ENCODE measurements around the gene GRID1.
"Not testable (repeated sequence)": the region's sequence is repeated elsewhere in the genome, so short reads cannot be mapped to it uniquely, and the experiment has no call there.

The GRID1 gene

GRCh38 chr10:85848756-85849155, 517.8 kb downstream of the GRID1 start:
- H3K27me3 Mint-ChIP-seq (ENCODE audit: low read depth) = no peaks in the 10 kb centered on the region
- H3K4me3 Mint-ChIP-seq = no peak overlapping the region
- no peaks in the 10 kb centered on the region for H3K4me1 Mint-ChIP-seq (ENCODE audit: low read depth)
- no peaks in the 10 kb centered on the region for H3K36me3 Mint-ChIP-seq (ENCODE audit: low read depth)
- no peaks in the 10 kb centered on the region for H3K9me3 Mint-ChIP-seq
- no peak overlapping the region for H3K27ac Mint-ChIP-seq

- no peaks in the 10 kb centered on the region for H3K27me3 Mint-ChIP-seq (ENCODE audit: low read depth)
- no peaks in the 10 kb centered on the region for H3K4me1 Mint-ChIP-seq (ENCODE audit: low read depth)
- no peak overlapping the region for H3K4me3 Mint-ChIP-seq
- no peaks in the 10 kb centered on the region for H3K9me3 Mint-ChIP-seq
- no peak overlapping the region for H3K27ac Mint-ChIP-seq
- no peaks in the 10 kb centered on the region for H3K36me3 Mint-ChIP-seq (ENCODE audit: low read depth)
These were observed 519.5 kb downstream of the GRID1 start for GRCh38 chr10:85847085-85847484.

- H3K36me3 Mint-ChIP-seq (ENCODE audit: low read depth); H3K4me3 Mint-ChIP-seq; H3K27ac Mint-ChIP-seq; H3K27me3 Mint-ChIP-seq (ENCODE audit: low read depth); H3K4me1 Mint-ChIP-seq (ENCODE audit: low read depth): not testable (repeated sequence)
- H3K9me3 Mint-ChIP-seq = peaks cover 33% of the 10 kb centered on the region
These were observed 527.9 kb downstream of the GRID1 start for GRCh38 chr10:85838660-85839059.

GRCh38 chr10:85832988-85833387, 533.6 kb downstream of the GRID1 start:
- Mint-ChIP-seq H3K4me1 (ENCODE audit: low read depth) (no peaks in the 10 kb centered on the region), H3K27ac (no peak overlapping the region), H3K27me3 (ENCODE audit: low read depth) (no peaks in the 10 kb centered on the region), H3K36me3 (ENCODE audit: low read depth) (no peaks in the 10 kb centered on the region), H3K4me3 (no peak overlapping the region), H3K9me3 (peaks cover 13% of the 10 kb centered on the region)

- Mint-ChIP-seq H3K27ac (no peak overlapping the region), H3K4me3 (no peak overlapping the region), H3K36me3 (ENCODE audit: low read depth) (no peaks in the 10 kb centered on the region), H3K9me3 (peaks cover 7% of the 10 kb centered on the region), H3K4me1 (ENCODE audit: low read depth) (no peaks in the 10 kb centered on the region), H3K27me3 (ENCODE audit: low read depth) (no peaks in the 10 kb centered on the region)
These were observed 535.2 kb downstream of the GRID1 start for GRCh38 chr10:85831422-85831821.

GRCh38 chr10:85826377-85826776, 540.2 kb downstream of the GRID1 start:
- Mint-ChIP-seq H3K27me3 (ENCODE audit: low read depth) (no peaks in the 10 kb centered on the region), H3K4me1 (ENCODE audit: low read depth) (no peaks in the 10 kb centered on the region), H3K9me3 (no peaks in the 10 kb centered on the region), H3K27ac (no peak overlapping the region), H3K4me3 (no peak overlapping the region), H3K36me3 (ENCODE audit: low read depth) (no peaks in the 10 kb centered on the region)

GRCh38 chr10:85811405-85811804, 555.2 kb downstream of the GRID1 start:
- Mint-ChIP-seq H3K27me3 (ENCODE audit: low read depth) (no peaks in the 10 kb centered on the region), H3K27ac (no peak overlapping the region), H3K4me1 (ENCODE audit: low read depth) (no peaks in the 10 kb centered on the region), H3K9me3 (peaks cover 26% of the 10 kb centered on the region), H3K4me3 (no peak overlapping the region), H3K36me3 (ENCODE audit: low read depth) (no peaks in the 10 kb centered on the region)

GRCh38 chr10:85810674-85811073, 555.9 kb downstream of the GRID1 start:
- H3K27me3 Mint-ChIP-seq (ENCODE audit: low read depth) = no peaks in the 10 kb centered on the region
- H3K4me1 Mint-ChIP-seq (ENCODE audit: low read depth) = no peaks in the 10 kb centered on the region
- H3K36me3 Mint-ChIP-seq (ENCODE audit: low read depth) = no peaks in the 10 kb centered on the region
- H3K9me3 Mint-ChIP-seq = peaks cover 26% of the 10 kb centered on the region
- no peak overlapping the region for H3K27ac Mint-ChIP-seq
- no peak overlapping the region for H3K4me3 Mint-ChIP-seq

- Mint-ChIP-seq H3K4me1 (ENCODE audit: low read depth) (no peaks in the 10 kb centered on the region), H3K9me3 (no peaks in the 10 kb centered on the region), H3K4me3 (no peak overlapping the region), H3K27me3 (ENCODE audit: low read depth) (peaks cover 6% of the 10 kb centered on the region), H3K27ac (no peak overlapping the region), H3K36me3 (ENCODE audit: low read depth) (no peaks in the 10 kb centered on the region)
These were observed 571.1 kb downstream of the GRID1 start for GRCh38 chr10:85795460-85795859.

GRCh38 chr10:85794553-85794952, 572.0 kb downstream of the GRID1 start:
- H3K4me3 Mint-ChIP-seq = no peak overlapping the region
- H3K27me3 Mint-ChIP-seq (ENCODE audit: low read depth) = peaks cover 6% of the 10 kb centered on the region
- H3K36me3 Mint-ChIP-seq (ENCODE audit: low read depth) = no peaks in the 10 kb centered on the region
- no peak overlapping the region for H3K27ac Mint-ChIP-seq
- H3K4me1 Mint-ChIP-seq (ENCODE audit: low read depth) = no peaks in the 10 kb centered on the region
- H3K9me3 Mint-ChIP-seq = no peaks in the 10 kb centered on the region

GRCh38 chr10:85792533-85792858, 574.1 kb downstream of the GRID1 start:
- no peak overlapping the region for H3K27ac Mint-ChIP-seq
- H3K36me3 Mint-ChIP-seq (ENCODE audit: low read depth) = no peaks in the 10 kb centered on the region
- no peak overlapping the region for H3K4me3 Mint-ChIP-seq
- H3K9me3 Mint-ChIP-seq = no peaks in the 10 kb centered on the region
- no peaks in the 10 kb centered on the region for H3K4me1 Mint-ChIP-seq (ENCODE audit: low read depth)
- H3K27me3 Mint-ChIP-seq (ENCODE audit: low read depth) = no peaks in the 10 kb centered on the region

- no peaks in the 10 kb centered on the region for H3K4me1 Mint-ChIP-seq (ENCODE audit: low read depth)
- H3K9me3 Mint-ChIP-seq = no peaks in the 10 kb centered on the region
- H3K4me3 Mint-ChIP-seq = no peak overlapping the region
- H3K27me3 Mint-ChIP-seq (ENCODE audit: low read depth) = no peaks in the 10 kb centered on the region
- no peaks in the 10 kb centered on the region for H3K36me3 Mint-ChIP-seq (ENCODE audit: low read depth)
- H3K27ac Mint-ChIP-seq = no peak overlapping the region
These were observed 574.6 kb downstream of the GRID1 start for GRCh38 chr10:85791818-85792532.

- Mint-ChIP-seq H3K36me3 (ENCODE audit: low read depth) (no peaks in the 10 kb centered on the region), H3K27me3 (ENCODE audit: low read depth) (no peaks in the 10 kb centered on the region), H3K27ac (no peak overlapping the region), H3K9me3 (no peaks in the 10 kb centered on the region), H3K4me3 (no peak overlapping the region), H3K4me1 (ENCODE audit: low read depth) (no peaks in the 10 kb centered on the region)
These were observed 576.4 kb downstream of the GRID1 start for GRCh38 chr10:85789982-85790789.

- Mint-ChIP-seq H3K9me3 (no peaks in the 10 kb centered on the region), H3K27ac (no peak overlapping the region), H3K4me3 (no peak overlapping the region), H3K36me3 (ENCODE audit: low read depth) (no peaks in the 10 kb centered on the region), H3K27me3 (ENCODE audit: low read depth) (no peaks in the 10 kb centered on the region), H3K4me1 (ENCODE audit: low read depth) (no peaks in the 10 kb centered on the region)
These were observed 577.5 kb downstream of the GRID1 start for GRCh38 chr10:85789125-85789524.

GRCh38 chr10:85788570-85788969, 578.0 kb downstream of the GRID1 start:
- Mint-ChIP-seq H3K9me3 (no peaks in the 10 kb centered on the region), H3K27ac (no peak overlapping the region), H3K4me3 (no peak overlapping the region), H3K36me3 (ENCODE audit: low read depth) (no peaks in the 10 kb centered on the region), H3K27me3 (ENCODE audit: low read depth) (no peaks in the 10 kb centered on the region), H3K4me1 (ENCODE audit: low read depth) (no peaks in the 10 kb centered on the region)
